Skeletal muscle tissue (tissue), 5 donors: Measurements from ENCODE around the gene RPP14. TPM values are rescaled to one million over a fixed set of nuclear protein-coding genes. Genes with fewer than 3 reads are reported as not detected.

Experiments
- H3K27ac ChIP-seq: one replicate; pipeline ENCODE4 v1.7.0; 2013; ENCODE audit warnings: mild to moderate bottlenecking, low read depth, low read length, inconsistent platforms
- H3K27me3 ChIP-seq, 3 donors: one replicate each; pipeline ENCODE4 v1.7.0; 2013; ENCODE audit warnings: low read length in 3 of 3; ENCODE audit not compliant: control insufficient read depth in 3 of 3, insufficient read depth in 3 of 3
- H3K36me3 ChIP-seq, 3 donors: one replicate each; pipeline ENCODE4 v1.7.0; 2013; ENCODE audit warnings: low read length in 3 of 3; ENCODE audit not compliant: control insufficient read depth in 3 of 3, insufficient read depth in 3 of 3
- H3K4me1 ChIP-seq, 3 donors: one replicate each; pipeline ENCODE4 v1.7.0; 2013; ENCODE audit warnings: low read length in 3 of 3, mild to moderate bottlenecking in 3 of 3; ENCODE audit not compliant: control insufficient read depth in 3 of 3, insufficient read depth in 3 of 3
- H3K4me3 ChIP-seq, 3 donors: one replicate each; pipeline ENCODE4 v1.7.0; 2013; ENCODE audit warnings: low read length in 3 of 3
- H3K9ac ChIP-seq, 3 donors: one replicate each; pipeline ENCODE4 v1.7.0; 2013; ENCODE audit warnings: low read length in 3 of 3, mild to moderate bottlenecking in 3 of 3, moderate library complexity in 2 of 3, low read depth in 1 of 3
- H3K9me3 ChIP-seq, 3 donors: one replicate each; pipeline ENCODE4 v1.7.0; 2013; ENCODE audit warnings: low read length in 3 of 3; ENCODE audit not compliant: control insufficient read depth in 3 of 3
- small RNA-seq: library from RNA; depleted of rRNA; stranded (forward); fragments of <200 nt; gene quantifications from one replicate; pipeline ENCODE3, GENCODE V24; 2014
- total RNA-seq: library from RNA; depleted of rRNA; stranded (reverse); fragments of >200 nt; gene quantifications from one replicate; pipeline ENCODE4 v1.2.3, GENCODE V29; 2014
- donor health status: Osteomylitis.

Gene RPP14
- total RNA-seq, 1 donor from 2014 or later = 20.4 TPM

GRCh38 chr3:58366699-58367098 lies 60.7 kb downstream of the RPP14 start:
- Histone ChIP-seq H3K4me3 (no peak overlapping the region), H3K9ac (no peak overlapping the region), H3K27ac (no peak overlapping the region), H3K4me1 (no peaks in the 10 kb centered on the region), H3K27me3 (no peaks in the 10 kb centered on the region), H3K36me3 (peaks cover 0 to 5% (median 4%) of the 10 kb centered on the region in 3 donors), H3K9me3 (no peaks in the 10 kb centered on the region)

- H3K4me1 ChIP-seq = no peaks in the 10 kb centered on the region
- H3K27me3 ChIP-seq = no peaks in the 10 kb centered on the region
- no peaks in the 10 kb centered on the region for H3K9me3 ChIP-seq
- no peak overlapping the region for H3K9ac ChIP-seq
- no peak overlapping the region for H3K27ac ChIP-seq
- peaks cover 0 to 5% (median 4%) of the 10 kb centered on the region in 3 donors for H3K36me3 ChIP-seq
- no peak overlapping the region for H3K4me3 ChIP-seq
Observed at GRCh38 chr3:58369038-58369437, 63.0 kb downstream of the RPP14 start.

Small RNAs within 50 kb of the gene (small RNA-seq; reads per million reads assigned to genes)
- not detected for gene AC098479.1

Other genes starting within 250 kb of the RPP14 start
- gene DNASE1L3, start 95.3 kb upstream of the RPP14 start, total RNA-seq = 1.0 TPM
- 5.2 TPM for gene ABHD6, start 68.5 kb upstream of the RPP14 start, total RNA-seq
- gene HTD2, start 275 bp downstream of the RPP14 start, total RNA-seq = 5.7 TPM
- 16.2 TPM for gene PXK, start 26.6 kb downstream of the RPP14 start, total RNA-seq
- 75.7 TPM for gene PDHB, start 127.6 kb downstream of the RPP14 start, total RNA-seq
- 9.9 TPM for gene KCTD6, start 185.9 kb downstream of the RPP14 start, total RNA-seq
- 14.6 TPM for gene ACOX2, start 230.9 kb downstream of the RPP14 start, total RNA-seq